Gastroesophageal sphincter (tissue), 3 donors: ENCODE results near the gene RANBP2.

ENCODE experiments used
- CTCF ChIP-seq, 4 experiments: fragments of 200-600 bp in 2 of 4; fragments of 450-650 bp in 2 of 4; sonication (generic) in 1 of 4; IDR thresholded peaks; one replicate each; pipeline ENCODE4 v1.5.1; 2017 to 2019; ENCODE audit warnings: antibody characterized with exemption in 4 of 4, mild to moderate bottlenecking in 2 of 4, moderate library complexity in 2 of 4
- POLR2A ChIP-seq, 2 donors: fragments of 450-650 bp; IDR thresholded peaks; one replicate each; pipeline ENCODE4 v1.6.1; 2017; ENCODE audit warnings: antibody characterized with exemption in 2 of 2, mild to moderate bottlenecking in 2 of 2, moderate library complexity in 1 of 2
- POLR2AphosphoS5 ChIP-seq: sonication (generic); formaldehyde crosslinking; IDR thresholded peaks from one replicate; pipeline ENCODE4 v1.6.1; 2017; ENCODE audit warnings: antibody characterized with exemption

- no peak for TF ChIP-seq CTCF (IDR thresholded peaks at IDR 0.05)
- TF ChIP-seq POLR2AphosphoS5, result no peak
- TF ChIP-seq POLR2A (IDR thresholded peaks at IDR 0.05), result no peak
Observed at GRCh38 chr2:108701806-108702205, 17.5 kb upstream of the RANBP2 start.
